ENCODE data around the gene PERM1.

DNA sequence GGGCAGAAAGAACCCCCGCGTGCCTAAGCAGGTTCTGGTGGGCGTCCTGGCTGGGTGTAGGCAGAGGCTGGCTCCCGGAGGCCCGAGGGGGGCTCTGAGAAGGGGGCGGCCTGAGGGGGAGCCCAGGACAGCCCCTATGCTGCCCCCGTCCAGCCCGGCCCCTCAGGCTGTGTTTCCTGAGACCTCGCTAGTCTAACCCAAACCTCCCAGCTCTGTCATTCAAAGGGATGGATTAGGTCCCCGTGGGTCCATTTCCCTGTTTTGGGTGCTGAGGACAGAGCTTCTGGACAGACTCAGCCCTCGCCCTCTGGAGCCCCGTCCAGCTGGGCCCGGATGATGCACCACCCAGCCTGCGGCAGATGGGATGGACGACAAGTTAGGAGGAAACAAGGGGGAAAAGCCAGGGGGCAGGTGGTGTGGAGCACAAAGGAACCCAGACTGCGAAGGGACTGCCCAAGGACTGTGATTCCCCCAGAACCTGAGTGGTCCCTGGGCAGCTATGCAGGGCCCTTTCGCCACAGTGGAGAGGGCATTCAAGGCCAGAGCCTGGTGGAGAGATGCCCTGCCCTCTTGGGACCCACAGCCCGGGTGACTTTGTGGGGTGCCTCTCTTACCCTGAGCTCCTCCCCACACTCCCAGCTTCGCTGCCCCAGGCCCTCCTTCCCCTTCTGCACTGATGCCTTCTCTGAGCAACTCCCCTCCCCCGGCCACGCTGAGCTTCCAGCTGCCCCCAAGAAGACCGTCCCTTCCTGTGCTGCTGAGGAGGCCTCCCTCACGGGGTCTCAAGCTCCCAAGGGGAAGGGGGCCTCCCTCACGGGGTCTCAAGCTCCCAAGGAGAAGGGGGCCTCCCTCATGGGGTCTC lies 15.2 kb upstream of the PERM1 start:
- TF ChIP-seq RAD21 (IDR thresholded peaks at IDR 0.05; ENCODE audit: low read depth): no peak
- no peak for TF ChIP-seq EP300 (IDR thresholded peaks at IDR 0.05; ENCODE audit: borderline replicate concordance)
